MM.1S (cell line): ENCODE measurements around the gene TNIP1.

Source experiments
- EZH2 ChIP-seq: fragments of 300-600 bp; sonication (generic); optimal IDR thresholded peaks from 2 replicates; pipeline ENCODE3; 2017; ENCODE audit warnings: low read depth, mild to moderate bottlenecking, antibody characterized with exemption, low read length, mixed read lengths
- EZH2phosphoT487 ChIP-seq: fragments of 300-600 bp; sonication (generic); IDR thresholded peaks from 2 replicates; pipeline ENCODE4 v1.6.1; 2018; ENCODE audit warnings: antibody characterized with exemption, low read length
- TF ChIP-seq, protein P1 (sequence below): fragments of 300-600 bp; sonication (generic); IDR thresholded peaks from 2 replicates; pipeline ENCODE4 v1.5.1; 2016; ENCODE audit warnings: antibody characterized with exemption, low read length, mixed read lengths

DNA sequence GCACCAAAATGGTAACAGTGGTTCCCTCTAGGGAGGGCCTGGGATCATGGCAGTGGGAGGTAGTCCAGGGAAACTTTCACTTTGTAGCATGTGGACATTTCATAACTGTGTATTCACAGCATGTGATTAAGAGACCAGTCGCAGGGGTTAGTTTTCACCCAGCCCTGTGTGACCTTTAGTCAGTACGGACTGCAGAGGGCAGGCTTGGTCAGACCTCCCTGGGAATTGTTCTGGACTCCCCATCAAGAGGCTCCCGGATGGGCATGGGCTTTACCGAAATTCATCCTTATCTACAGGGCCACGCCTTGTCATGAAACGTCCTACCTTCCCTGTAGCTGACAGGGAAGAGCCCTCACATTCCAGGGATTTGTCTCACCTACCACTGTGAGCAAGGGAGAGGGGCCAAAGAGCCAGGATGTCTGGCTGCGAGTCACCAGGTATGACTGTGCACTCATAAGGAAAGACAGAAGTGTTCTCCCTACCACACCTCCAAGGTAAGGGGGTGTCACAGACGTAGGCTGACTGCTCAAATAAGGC is 40.6 kb downstream of the TNIP1 start:
- TF ChIP-seq, protein P1, sequence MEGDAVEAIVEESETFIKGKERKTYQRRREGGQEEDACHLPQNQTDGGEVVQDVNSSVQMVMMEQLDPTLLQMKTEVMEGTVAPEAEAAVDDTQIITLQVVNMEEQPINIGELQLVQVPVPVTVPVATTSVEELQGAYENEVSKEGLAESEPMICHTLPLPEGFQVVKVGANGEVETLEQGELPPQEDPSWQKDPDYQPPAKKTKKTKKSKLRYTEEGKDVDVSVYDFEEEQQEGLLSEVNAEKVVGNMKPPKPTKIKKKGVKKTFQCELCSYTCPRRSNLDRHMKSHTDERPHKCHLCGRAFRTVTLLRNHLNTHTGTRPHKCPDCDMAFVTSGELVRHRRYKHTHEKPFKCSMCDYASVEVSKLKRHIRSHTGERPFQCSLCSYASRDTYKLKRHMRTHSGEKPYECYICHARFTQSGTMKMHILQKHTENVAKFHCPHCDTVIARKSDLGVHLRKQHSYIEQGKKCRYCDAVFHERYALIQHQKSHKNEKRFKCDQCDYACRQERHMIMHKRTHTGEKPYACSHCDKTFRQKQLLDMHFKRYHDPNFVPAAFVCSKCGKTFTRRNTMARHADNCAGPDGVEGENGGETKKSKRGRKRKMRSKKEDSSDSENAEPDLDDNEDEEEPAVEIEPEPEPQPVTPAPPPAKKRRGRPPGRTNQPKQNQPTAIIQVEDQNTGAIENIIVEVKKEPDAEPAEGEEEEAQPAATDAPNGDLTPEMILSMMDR, result no peak
- TF ChIP-seq EZH2, result no peak
- no peak for TF ChIP-seq EZH2phosphoT487
